ENCODE data around the gene CHADL. TPM values are rescaled to one million over a fixed set of nuclear protein-coding genes. Genes with fewer than 3 reads are reported as not detected.

CHADL gene
- polyA plus RNA-seq, 3 donors, result 4.3 to 5.2 (median 4.9) TPM

DNA sequence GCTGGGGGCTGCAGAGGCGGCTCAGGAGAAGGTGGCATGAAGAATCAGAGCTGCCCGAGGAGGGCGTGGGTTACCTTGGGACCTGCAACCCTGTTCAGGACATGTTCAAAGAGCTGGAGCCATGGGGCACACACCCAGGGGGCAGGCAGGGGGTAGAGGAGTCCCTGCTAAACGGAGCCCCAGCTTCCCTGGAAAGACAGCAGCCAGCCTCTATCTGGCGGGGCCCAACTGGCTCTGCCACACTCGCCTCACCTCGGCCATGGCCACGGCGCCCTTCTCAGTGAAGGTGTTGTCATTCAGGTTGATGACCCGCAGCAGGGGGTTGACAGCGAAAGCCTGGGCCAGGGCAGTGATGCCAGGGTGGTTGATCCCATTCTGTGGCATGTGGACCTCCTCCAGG is 17.0 kb upstream of the CHADL start:
- DNase-seq, result no peak

DNA sequence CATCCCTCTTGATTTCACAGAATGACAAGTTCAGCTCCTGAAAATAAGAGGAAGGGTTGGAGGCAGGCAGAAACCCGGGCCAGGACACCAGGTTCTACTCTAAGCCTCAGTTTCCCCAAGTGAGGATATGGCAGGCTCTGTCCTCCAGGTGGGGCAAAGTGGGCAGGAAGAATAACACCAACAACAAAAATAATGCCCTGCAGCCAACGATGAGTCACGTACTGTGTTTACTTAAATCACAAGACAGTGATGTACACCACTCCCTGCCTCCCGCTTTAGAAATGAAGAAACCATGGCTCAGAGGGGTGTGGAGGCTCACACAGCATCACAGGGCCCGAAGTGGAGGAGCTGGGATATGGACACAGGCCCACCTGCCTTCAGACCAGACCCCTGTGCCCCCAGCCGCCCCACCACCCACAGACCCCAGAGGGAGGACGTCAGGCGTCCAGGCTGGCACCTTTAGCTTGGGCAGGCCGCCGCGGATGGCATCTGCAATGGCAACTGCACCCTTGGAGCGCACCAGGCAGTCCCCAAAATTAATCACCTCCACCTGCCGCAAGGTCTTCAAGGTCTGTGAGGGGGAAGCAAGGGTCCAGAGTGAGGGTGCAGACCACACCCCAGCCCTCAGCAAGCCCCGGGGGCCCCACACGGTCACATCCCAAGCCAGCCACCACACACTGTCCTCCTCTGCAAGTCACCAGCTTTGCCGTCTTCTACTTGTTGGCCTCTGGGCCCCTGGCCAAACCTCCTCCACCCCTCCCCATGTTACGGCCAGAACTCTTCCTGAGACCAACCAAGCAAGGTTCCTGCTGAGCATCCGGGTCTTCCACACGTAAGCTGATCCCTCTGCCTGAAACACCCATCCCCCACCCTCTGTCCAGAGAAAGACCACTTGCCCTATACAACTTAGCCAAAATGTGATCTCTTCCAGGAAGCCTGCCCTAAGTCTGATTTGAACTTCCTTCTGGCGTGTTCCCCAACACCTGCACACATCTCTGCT is 15.8 kb upstream of the CHADL start:
- peak; percentile 39 for DNase-seq

DNA sequence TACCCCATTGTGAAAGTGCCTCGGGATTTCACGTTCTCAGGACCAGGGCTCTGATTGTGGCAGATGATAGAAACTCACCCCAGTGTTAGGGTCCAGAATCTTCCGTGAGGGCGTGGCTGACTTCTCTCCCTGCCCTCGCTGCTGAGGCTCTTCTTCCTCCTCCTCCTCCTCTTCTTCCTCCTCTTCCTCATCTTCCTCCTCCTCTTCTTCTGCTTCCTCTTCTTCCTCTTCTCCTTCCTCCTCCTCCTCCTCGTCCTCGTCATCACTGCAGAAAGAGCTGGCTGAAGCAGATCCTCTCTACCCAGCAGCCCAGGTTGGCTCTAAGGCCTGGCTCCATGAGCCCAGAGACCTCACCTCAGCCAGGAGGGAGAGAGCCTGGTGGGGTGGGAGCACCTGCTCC is 13.5 kb upstream of the CHADL start:
- DNase-seq, result no peak

DNA sequence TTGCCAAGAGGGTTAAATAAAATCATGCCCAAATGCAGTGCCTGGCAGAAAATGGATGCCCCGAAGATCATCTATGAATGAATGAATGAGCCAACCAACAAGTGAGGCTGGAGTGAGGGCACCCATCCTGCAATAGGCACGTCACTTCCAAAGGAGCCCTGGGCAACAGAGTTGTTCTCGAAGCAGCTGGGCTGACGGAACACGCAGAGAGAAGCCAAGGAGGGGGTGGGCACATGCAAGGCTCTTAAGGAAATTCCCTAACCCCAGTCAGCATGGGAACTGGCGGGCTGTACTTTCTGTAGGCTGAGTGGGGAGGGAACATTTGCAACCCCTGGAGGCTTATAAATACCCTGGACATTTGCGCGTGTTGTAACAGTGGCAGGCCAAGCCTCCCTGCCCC is 11.6 kb upstream of the CHADL start:
- no peak for DNase-seq

DNA sequence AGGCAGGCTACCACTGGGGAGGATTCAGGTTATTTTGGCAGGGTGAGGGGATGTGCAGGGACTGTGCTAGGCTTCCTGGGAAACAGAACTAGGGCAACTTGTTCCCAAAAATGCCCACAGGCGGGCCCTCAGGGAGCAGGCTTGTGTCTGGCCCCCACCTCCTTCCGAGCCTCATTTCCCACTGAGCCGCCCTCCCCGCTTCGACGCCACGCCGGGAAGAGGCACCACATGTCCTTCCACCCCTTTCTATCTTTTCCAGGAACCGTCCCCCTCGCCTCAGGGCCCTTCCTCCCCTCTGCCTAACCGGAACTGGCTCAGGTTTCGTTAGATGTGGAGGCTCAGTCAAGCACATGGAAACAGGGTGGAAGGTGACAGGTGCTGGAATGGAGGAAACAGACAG is 9.4 kb upstream of the CHADL start:
- DNase-seq, result no peak

DNA sequence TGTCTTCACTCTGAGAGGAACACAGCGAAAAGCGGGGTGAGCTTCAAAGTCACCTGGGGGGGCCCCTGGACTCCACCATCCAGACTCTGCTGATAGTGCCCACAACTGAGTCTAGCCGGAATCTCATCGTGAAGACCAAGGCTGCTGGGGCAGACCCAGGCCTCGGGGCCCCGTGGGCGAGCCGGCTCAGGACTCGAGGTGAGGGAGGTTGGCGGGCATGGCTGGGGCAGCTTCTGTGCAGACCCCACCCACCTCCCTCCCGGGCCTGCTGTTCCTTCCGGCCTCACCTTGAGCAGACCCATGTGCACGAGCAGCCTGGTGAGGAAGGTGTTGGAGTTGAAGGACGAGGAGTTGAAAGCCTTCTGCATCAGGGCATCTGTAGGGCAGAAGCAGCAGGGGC is 8.7 kb upstream of the CHADL start:
- no peak for DNase-seq

DNA sequence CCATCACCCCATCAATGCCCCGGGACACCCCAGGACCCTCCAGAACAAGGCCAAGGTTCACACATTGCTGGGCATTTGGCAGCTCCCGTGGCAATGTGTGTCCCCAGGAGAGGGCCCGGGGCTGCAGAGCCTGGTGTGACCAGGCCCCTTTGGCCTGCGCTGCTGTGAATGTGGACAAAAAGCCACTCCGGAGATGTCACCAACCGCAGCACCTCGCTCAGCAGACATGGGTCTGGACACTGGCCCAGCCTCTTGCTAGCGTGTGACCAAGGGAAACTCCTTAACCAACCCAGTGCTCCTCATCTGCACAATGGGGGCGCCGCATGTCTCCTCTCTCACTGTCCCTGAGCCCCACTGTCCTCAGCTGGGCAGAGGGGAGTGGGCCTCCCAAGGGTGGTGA is 8.0 kb upstream of the CHADL start:
- no peak for DNase-seq

DNA sequence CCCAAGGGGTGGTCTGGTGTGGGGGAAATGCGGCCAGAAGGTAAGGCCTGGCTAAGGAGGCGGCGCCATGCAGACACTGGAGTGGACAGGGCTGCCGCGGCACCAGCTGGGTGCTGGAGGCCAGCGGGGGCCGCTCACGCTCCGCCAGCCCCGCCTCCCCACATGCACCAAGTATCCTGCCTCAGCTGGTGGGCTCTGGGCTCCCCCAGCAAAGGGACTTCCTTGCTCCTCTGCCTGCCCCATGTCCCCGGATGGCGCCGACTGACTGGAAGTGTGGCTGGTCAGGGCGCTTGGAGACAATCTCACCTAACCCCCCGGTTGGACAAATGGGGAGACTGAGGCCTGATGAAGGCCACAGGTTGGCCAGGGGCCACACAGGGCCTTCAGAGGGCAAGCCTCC is 7.6 kb upstream of the CHADL start:
- no peak for DNase-seq

DNA sequence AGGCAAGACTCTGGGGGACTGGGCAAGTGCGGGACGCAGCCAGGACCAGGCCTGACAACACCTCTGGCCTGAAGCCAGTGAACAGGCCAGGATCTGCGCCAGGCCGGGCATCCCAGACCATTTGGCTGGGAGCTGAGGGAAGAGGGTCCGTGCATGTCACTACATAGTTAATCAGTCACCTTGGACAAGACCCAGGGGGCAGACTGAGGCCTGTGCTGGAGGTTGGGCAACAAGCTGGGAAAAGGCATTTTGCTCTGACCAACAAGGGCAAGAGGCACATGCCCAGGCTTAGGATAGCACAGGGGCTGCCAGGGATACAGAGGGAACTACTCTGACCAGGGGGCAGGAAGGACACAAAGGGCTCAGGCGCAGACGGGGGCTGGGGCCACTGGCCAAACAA is 7.0 kb upstream of the CHADL start:
- DNase-seq, result no peak

DNA sequence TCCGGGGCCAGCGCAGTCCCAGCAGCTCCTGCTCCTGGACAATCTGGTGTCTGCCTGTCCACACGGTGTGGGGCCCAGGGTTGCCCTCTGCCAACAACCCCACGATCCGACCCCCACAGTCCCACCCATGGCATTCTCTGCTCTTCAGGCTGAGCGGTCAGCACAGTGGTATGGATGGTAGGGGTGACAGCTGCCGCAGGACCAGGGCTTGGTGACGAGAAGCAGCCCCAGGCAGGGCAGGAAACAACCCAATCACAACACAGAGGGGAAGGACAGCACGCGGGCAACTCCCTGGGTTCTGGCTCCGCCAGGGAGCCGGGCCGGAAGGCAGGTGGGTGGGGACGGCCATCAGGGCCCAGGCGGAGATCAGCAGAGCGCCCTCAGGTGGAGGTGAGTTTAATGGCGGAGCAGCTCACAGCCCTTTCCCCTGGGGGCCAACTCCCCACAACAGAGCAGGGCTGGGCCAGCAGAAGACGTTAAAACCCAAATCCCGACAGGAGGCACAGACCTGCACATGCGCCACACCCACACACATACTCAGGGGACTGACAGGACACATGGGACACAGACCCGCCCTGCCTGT is 5.3 kb upstream of the CHADL start:
- DNase-seq, result no peak

DNA sequence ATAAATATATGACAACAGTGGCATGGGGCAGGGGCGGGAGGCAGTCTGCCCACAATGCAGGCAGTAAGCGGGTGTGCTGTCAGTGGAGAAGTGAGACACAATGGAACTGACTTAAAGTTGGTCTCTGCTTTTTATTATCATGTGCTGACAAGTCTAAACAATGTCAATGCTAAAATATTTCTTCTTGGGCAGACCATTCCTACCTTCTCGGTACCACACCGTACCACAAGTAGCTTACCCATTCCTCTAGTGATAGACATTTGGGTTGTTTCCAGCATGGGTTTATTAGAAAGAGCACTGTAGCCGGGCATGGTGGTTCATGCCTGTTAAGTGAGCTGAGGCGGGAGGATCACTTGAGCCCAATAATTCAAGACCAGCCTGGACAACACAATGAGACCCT is 2.6 kb upstream of the CHADL start:
- DNase-seq, result no peak

DNA sequence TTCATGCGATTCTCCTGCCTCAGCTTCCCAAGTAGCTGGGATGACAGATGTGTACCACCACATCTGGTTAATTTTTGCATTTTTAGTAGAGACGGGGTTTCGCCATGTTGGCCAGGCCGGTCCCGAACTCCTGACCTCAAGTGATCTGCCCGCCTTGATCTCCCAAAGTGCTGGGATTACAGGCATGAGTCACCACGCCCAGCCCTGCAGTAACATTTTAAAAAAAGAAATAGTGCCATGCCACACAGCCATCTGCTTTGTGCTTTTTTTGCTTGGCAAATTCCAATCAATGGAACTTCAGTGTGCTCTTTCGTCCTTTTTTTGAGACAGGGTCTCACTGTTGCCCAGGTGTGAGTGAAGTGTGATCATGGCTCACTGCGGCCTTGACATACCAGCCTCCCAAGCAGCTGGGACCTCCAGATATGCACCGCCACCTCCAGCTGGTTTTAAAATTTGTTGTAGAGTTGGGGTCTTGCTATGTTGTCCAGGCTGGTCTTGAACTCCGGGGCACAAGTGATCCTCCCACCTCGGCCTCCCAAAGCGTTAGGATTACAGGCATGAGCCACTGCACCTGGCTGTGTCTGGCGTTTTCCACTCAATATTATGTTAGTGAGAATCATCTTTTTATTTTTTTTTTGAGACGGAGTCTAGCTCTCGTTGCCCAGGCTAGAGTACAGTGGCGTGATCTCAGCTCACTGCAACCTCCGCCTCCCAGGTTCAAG is 1.8 kb upstream of the CHADL start:
- no peak for DNase-seq

DNA sequence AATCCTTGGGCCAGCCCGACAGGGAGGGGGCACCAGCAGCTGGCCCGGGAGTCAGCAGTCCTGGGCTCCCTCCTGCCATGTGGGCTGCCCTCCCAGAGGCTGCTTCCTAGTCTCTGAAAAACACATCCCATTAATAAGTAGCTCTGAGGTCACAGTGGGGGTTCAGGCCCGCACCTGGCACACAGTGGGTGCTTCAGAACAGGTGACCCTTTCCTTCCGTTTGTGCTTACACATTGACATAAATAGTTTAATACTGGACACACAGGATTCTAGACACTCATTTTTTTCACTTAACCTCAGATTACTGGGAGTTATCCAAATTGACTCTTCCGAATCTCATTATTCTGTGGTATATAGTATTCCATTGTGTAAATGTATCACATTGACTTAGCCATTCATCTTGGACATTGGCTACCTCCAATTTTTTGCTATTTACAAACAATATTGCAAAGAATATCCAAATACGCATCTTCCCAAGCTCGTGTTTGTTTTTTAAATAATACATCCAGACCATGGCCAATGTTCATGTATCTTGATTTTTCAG is 474 bp upstream of the CHADL start:
- no peak for DNase-seq

DNA sequence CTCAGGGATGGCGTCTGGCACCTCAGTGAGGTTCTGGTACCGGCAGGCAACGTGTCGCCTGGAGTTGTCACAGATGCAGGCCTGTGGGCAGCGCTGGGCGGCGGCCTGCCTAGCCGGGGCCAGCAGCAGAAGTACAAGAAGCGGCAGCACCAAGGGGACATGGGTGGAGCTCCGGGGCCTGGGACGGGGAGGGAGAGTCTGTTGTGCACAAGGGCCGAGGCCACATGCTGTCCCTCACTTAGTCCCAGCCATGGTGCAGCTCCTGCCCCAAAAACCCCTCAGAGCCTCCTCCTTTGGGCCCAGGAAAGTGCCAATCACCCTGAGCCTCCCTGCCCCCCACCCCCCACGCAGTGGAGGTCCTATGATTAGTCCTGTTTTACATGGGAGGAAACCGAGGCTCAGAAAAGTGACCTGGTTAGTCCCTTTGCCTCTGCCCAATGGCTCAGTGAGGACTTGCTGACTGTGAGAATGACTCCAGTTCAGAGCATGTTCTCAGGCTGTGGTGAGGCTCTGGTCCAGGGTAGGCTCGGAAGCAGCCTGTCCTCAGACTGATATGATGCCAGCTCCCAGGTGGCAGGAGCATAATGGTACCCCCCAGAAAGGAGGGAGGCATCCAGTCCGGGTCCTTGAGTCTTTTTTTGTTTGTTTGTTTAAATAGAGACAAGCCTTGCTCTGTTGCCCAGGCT is 1.1 kb downstream of the CHADL start:
- no peak for DNase-seq

DNA sequence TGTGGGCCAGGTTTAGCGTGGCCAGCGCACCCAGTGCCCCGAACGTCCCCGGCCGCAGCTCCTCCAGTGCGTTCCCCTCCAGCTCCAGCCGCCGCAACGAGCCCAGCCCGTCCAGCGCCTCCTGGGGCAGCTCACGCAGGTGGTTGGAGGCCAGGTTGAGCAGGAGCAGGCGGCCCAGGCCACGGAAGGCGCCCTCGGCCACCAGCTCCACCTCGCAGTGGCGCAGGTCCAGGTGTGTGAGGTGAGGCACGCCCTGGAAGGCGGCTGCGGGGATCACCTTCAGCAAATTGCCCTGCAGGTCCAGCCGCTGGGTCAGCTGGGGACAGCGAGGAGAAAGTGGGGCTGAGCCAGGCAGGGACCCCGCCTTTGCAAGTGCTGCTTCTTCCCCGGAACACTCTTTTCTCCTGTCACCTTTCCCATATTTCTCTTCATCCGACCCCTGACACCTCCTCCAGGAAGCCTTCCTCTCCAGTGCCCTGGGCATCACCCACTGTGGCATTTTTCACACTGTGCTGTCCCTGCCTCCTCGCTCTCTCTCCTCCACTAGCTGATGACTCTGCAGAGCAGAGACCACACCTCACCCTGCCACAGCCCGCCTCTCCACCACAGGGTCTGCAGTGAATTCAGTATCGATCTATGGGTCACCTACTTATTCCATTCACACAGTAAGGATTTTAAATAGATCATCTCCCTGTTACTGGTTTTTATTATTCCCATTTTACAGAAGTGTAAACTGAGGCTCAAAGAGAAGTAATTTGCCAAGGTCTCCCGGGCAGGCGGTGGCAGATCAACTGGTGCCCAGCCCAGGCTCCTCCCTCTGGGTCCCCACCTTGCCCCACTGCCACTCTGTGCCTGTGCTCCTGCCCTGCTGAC is 1.9 kb downstream of the CHADL start:
- no peak for DNase-seq

DNA sequence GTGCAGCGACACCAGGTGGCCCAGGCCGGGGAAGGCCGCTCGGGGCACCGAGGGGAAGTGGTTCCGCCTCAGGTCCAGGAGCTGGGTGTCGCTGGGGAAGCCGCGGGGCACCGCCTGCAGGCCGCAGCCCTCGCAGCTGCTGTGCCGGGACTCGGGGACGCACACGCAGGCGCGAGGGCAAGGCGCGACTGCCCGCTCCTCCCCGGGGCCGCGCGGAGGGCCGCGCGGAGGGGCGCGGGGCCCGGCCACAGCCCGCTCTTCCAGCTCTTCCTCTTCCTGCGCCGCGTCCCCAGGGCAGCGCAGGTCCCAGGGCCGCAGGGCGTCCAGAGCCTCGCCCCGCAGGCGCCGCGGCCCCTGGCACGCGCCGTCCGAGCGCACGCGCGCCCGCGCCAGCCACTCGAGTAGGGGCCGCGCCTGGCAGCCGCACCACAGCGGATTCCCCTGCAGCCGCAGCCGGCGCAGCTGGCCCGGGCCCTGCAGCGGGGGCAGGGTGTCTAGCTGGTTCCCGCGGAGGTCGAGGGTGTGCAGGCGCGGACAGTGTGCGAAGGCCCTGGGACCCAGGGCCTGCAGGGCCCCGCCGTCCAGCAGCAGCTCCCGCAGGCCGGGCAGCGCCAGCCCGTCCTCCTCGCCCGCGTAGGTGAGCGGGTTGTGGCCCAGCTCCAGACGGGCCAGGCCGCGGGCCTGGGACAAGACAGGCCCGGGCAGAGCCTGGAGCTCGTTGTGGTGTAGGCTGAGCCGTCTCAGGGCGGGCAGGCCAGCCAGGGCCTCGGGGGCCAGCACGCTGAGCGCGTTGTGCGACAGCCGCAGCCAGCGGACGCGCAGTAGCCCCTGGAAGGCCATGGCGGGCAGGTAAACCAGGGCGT is 2.8 kb downstream of the CHADL start:
- peak; percentile 62 for DNase-seq

DNA sequence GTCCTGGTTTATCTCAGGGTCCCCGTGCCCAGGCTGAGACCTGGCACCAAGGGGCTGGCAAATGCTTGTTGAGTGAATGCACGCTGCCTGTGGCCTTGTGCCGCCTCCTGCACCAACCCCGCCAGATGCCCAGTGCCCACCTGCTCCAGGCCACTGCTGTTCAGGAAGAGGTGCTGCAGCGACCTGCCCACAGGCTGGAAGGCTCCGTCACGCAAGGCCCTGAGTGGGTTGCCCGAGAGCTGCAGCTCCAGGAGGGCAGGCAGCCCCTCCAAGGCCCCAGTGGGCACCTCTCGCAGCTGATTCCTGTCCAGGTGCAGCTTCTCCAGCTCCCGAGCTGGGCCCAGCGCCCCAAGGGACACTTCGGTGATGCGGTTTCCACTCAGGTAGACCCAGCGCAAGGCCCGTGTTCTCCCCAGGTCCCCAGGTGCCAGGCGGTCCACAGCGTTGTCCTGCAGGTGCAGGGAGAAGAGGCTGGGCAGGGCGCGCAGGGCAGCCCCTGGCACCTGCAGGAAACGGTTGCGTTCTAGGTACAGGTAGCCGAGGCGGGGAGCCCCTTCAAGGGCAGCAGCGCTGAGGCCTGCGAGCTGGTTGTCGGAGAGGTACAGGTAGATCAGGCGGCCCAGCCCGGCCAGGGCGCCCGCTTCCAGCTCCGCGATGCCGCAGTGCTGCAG is 3.6 kb downstream of the CHADL start:
- DNase-seq, result no peak

DNA sequence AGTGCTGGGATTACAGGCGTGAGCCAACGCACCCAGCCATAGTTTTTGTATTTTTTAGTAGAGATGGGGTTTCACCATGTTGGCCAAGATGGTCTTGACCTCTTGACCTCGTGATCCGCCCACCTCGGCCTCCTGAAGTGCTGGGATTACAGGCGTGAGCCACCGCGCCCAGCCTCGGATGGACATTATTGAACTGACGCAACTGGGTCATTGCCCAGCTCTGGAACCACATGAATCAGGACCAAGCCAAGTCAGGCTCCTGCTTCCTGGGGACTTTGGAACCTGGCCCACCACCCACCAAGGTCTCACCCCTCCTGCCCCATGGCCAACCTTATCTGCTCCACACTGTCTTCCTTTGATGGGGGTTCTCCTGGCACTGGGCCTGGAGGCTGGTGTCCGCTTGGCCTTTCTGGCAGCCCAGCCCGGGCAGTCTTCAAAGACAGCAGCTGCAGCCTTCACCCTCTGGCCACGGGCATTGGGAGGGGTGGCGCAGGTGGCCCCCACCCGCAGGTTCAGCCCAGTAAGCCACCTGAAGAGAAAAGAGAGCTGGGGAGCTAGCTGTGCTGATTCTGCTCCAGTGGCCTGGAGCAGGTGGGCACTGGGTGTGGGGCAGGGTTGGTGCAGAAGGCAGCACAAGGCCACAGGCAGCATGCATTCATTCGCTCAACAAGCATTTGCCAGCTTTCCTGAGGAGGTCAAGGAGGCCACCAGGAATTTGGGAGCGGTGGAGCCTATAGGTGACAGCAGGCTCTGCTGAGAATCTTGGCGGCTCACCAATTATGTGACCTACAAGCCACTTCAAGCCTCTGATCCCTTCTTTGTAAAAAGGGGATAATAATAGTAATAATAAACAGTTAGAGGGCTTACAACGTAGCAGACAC is 5.7 kb downstream of the CHADL start:
- no peak for DNase-seq
